GM19328 (cell line): ENCODE results near the gene CNPY4.
"Not testable (repeated sequence)": the region's sequence is repeated elsewhere in the genome, so short reads cannot be mapped to it uniquely, and the experiment has no call there.

Experiments used
- ATAC-seq: cut with Tn5 transposase; IDR thresholded peaks from one replicate; pipeline ENCODE4 v1.9.1; 2021; ENCODE audit warnings: mild to moderate bottlenecking, moderate library complexity; ENCODE audit not compliant: unreplicated experiment

Gene CNPY4

GRCh38 chr7:100118388-100119071 lies 904 bp upstream of the CNPY4 start:
- no peak for ATAC-seq

GRCh38 chr7:100119970-100120732 lies 717 bp downstream of the CNPY4 start:
- peak; percentile 15 for ATAC-seq

- no peak for ATAC-seq
Measured at GRCh38 chr7:100120733-100121036, 1.3 kb downstream of the CNPY4 start.

DNA sequence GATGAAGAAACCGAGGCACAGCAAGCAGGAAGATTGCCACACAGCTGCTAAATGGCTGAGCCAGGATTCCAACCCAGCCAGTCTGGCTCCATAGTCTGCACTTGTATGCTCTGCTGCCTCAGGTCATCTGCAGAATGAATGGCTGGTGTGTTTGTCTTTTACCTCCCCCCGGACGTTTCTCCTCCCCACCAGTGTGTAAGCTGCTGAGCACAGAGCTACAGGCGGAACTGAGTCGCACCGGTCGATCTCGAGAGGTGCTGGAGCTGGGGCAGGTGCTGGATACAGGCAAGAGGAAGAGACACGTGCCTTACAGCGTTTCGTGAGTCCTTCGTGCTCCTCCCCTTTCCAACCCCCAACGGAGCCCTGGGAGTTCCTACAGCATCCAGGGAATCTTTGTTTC lies 2.6 kb downstream of the CNPY4 start:
- ATAC-seq = no peak

GRCh38 chr7:100122568-100122967 lies 3.1 kb downstream of the CNPY4 start:
- ATAC-seq = no peak

DNA sequence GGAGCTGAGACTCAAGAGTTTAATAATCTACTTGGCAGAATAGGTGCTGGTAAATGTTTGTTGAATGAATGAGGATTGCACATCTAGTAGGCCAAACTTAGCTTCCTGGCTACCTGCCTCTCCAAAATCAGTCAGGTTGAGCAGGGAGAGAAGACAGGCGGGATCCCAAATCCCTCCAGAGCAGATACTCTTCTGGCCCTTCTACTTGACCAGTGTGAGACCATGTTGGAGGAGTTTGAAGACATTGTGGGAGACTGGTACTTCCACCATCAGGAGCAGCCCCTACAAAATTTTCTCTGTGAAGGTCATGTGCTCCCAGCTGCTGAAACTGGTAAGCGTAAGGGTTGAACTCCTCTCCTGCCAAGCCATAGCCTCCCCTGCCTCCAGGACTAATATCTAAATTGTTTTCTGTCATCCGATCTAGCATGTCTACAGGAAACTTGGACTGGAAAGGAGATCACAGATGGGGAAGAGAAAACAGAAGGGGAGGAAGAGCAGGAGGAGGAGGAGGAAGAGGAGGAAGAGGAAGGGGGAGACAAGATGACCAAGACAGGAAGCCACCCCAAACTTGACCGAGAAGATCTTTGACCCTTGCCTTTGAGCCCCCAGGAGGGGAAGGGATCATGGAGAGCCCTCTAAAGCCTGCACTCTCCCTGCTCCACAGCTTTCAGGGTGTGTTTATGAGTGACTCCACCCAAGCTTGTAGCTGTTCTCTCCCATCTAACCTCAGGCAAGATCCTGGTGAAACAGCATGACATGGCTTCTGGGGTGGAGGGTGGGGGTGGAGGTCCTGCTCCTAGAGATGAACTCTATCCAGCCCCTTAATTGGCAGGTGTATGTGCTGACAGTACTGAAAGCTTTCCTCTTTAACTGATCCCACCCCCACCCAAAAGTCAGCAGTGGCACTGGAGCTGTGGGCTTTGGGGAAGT lies 5.1 kb downstream of the CNPY4 start:
- ATAC-seq = no peak

- peak; percentile 52 for ATAC-seq
Measured at GRCh38 chr7:100126239-100126930, 7.0 kb downstream of the CNPY4 start.

- ATAC-seq = peak; percentile 58
Measured at GRCh38 chr7:100126931-100127865, 7.8 kb downstream of the CNPY4 start, which contains the start of gene MBLAC1. Gene MBLAC1, plus strand, starts transcription at chr7:100126967. Its CDS starts 429 bp downstream, at chr7:100127396.

DNA sequence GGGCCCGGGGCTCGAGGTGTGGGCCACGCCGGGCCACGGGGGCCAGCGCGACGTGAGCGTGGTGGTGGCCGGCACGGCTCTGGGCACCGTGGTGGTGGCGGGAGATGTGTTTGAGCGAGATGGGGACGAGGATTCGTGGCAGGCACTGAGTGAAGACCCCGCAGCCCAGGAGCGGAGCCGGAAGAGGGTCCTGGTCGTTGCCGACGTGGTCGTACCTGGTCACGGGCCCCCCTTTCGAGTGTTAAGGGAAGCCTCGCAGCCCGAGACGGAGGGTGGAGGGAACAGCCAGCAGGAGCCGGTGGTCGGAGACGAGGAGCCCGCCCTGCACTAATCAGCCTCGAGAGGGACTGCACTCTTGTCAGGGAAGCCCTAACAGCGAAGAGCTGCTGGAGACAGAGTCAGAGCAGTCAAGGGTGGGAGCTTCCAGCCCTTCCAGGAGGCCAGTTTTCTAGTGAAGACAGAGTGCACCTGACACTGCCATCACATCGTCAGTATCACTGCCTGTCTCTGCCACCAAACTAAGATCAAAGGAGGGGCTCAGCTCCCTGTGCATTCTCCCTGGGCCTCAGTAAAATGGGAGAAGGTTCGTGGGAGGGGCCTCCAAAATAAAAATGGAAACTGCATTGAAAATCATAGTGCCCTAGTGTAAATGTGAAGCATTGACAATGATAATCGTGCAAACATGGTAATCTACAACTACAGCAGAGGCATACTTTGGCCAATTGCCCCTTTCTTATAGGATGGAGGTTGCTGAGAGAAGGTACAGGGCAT lies 8.6 kb downstream of the CNPY4 start:
- ATAC-seq = no peak

DNA sequence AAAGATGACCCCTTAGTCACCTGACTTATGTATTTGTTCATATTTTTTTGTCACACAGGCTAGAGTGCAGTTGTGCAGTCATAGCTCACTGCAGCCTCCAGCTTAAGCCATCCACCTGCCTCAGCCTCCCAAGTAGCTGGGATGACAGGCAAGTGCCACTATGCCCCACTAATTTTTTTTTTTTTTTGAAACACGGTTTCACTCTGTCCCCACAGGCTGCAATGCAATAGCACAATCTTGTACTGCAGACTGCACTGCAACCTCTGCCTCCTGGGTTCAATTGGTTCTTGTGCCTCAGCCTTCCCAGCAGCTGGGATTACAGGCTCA lies 9.2 kb downstream of the CNPY4 start:
- ATAC-seq = no peak

- not testable (repeated sequence) for ATAC-seq
Measured at GRCh38 chr7:100130220-100130607, 10.8 kb downstream of the CNPY4 start.

GRCh38 chr7:100130608-100131453 lies 11.4 kb downstream of the CNPY4 start:
- ATAC-seq = no peak

- no peak for ATAC-seq
Measured at GRCh38 chr7:100132126-100132525, 12.7 kb downstream of the CNPY4 start.

DNA sequence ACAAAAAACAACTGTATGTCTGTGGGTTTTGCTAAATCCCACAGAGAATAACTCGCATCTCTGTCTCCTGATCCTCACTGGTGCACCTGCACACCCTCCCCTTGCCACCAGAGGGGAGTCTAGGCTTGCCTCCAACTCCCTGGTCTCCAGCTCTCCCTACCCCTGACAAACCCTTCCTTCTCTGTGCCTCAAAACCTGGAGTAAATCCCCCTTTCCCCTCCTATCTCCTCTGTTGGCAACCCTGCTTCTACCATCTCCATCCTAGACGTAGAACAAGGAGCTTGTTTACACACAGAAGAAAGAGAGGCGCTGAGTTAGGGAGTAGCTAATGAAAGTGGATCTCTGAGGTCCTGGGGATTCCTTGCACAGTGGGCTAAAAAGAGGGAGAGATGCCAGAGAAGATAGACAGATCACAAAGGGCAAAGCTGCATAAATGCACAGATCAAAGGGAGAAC lies 13.3 kb downstream of the CNPY4 start:
- no peak for ATAC-seq

DNA sequence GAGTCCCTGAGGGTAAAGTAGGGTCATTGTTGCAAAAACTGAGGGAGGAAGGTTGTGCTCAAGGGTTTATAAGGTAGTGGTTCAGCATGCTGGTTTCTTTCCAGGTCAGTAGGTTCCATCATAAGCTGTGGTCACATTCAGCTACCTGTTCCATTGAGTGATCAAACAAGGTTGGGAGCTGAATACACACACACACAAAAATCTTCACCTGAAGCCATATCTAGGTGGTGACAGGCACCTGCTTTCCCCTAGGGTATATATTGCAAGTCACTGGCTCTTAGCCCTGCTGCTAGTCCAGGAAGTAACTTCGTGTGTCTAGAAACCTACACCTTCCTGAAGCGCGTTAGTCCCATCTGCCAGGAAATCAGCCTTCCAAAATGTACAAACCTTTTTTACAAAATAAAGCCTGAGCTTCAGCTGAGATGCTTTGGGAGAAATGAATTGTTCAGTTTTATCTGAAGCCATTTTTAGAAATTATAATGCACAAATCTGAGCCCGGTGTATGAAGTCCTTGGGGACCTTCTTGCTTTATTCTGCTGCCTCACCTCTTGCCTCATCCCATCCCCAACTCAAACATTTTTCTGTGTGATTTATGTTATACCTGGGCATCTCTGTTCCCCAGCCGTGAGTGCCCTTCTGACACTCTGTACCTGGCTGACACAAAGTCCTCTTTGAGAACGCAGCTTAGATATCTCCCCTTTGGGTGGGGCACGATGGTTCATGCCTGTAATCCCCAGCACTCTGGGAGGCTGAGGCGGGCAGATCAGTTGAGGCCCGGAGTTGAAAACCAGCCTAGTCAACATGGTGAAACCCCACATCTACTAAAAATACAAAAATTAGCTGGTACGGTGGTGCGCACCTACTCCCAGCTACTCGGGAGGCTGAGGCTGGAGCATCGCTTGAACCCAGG lies 18.7 kb downstream of the CNPY4 start:
- no peak for ATAC-seq

DNA sequence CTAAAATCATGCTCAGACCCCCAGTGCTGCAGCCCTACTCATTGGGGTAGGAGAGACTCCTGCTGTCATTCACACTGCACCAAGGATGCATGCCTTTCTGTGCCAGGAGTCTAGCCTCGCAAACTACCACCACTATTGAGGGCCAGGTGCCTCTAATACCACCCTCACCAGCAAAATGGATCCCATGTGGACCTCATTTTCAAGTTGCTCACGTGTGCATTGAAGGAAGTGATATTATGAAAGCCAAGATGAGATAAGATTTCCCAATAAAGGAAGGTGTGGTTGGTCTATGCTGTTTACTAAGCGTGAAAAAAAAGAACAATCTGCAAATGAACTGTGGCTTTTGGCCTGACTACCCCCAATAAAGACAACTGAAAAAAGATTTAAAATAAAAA lies 22.1 kb downstream of the CNPY4 start:
- ATAC-seq = no peak

DNA sequence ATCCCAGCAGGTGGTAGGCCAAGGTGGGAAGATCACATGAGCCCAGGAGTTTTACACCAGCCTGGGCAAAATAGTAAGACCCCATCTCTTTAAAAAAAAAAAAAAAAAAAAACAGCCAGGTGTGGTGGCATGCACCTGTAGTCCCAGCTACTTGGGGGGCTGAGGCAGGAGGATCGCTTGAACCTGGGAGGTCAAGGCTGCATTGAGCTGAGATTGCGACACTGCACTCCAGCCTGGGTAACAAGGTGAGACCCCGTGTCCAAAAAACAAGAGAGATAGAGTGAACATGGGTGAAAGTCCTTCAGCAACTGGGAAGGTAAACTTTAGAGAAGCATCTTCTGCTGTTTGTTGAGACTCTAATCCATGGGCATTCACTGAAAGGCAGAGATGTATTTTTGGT lies 23.0 kb downstream of the CNPY4 start:
- no peak for ATAC-seq
